Activated CD4-positive, alpha-beta T cell treated with anti-CD3 and anti-CD28 coated beads, Interleukin-2, amount 50 U/mL, for 1 hour (primary cell): ENCODE results near the gene NLRP9.

Experiments used
- DNase-seq: peaks from one replicate; pipeline ENCODE4 v3.0.0-alpha.2; 2020

The NLRP9 gene

DNA sequence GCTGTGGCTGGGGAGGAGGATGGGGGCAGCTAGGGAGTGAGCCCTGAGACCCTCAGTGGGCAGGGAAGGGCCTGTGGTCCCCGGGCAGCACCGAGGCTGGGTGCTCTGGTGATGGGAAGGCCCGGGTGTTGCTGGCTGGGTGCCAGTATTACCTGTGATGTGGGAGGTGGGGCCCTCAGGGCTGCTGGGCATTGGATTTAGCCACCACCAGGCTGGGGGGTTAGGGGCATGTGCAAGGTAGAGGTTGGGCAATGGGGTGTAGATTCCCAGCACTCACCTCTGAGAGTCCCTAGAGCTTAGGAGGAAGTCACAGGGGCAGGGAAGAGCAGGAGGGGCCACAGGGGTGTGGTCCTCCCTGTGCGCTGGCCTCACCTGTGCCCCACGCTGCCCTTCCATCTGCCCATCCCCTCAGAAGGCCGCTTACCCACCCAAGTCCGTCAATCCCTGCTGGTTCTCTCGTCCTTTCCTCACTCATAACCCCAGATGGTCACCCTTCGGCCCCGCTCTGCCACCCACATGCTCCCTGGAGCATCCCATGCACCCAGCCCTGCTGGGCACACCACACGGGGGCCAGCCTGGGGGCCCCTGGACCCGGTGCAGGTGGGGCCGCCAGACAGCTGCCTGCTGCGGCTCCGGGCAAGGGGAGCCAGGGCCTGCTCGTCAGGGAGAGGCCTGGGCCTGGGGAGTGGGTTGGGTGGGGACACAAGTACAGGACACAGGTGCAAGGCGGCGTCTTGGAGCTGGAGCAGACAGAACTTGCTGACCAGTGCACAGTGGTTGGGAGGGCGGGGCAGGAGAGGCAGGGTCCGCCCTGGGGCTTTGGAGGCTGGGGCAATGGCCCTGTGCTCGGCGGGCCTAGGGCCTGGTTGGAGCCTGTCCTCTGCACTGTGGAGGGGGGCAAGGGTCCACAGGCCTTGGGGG is 50.7 kb downstream of the NLRP9 start:
- DNase-seq: no peak

DNA sequence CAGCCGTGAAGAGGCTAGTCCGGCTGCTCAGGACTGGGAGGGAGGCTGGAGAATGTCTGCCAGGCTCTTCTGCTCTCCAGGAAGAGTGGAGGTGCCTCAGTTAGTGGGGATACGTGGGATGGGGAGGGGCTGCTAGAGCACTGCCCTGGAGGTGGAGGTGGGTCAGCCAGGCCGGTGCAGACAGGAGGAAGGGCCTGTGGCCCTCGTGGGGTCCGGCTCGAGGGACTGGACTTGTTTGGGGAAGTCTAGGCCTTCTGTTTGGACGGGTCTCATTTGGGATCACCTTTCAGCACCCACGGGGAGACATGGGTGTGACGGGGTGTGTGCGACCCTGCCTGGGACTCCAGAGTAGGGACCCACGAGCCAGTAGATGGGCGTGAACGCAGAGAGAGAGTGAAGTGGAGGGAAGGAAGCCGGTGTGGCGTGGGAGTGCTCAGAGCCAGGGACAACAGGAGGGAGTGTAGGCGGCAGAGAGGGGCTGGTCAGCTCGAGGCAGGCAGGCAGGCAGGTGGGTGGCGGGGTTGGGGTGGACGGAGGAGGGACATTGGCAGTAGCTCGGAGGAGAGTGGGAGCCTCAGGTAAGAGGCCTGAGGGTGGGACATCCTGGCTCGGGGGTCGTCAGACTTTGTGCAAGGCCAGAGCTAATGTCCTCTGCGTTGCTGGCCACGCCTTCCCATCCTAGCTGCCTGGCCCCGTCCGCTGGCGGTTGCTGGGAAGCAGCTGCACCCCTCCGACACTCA is 51.7 kb downstream of the NLRP9 start:
- DNase-seq: no peak

DNA sequence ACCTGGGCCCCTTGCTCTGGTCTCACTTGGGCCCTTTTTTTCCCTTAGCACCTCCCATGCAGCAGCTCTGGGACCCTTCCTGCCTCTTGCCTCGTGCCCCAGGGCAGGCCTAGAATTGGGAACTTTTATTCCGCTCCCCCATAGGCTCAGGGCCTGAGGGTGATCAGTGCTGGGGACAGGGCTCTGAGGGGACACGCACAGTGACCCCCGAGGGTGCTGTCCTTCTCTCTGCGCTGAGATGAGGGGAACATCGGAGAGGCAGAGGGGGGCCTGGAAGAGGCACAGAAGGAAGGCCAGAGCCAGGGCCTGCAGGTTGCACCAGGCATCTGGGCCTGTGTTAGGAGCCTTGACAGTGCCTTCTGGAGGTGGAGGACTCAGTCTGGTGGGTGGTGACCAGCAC is 52.4 kb downstream of the NLRP9 start:
- no peak for DNase-seq

DNA sequence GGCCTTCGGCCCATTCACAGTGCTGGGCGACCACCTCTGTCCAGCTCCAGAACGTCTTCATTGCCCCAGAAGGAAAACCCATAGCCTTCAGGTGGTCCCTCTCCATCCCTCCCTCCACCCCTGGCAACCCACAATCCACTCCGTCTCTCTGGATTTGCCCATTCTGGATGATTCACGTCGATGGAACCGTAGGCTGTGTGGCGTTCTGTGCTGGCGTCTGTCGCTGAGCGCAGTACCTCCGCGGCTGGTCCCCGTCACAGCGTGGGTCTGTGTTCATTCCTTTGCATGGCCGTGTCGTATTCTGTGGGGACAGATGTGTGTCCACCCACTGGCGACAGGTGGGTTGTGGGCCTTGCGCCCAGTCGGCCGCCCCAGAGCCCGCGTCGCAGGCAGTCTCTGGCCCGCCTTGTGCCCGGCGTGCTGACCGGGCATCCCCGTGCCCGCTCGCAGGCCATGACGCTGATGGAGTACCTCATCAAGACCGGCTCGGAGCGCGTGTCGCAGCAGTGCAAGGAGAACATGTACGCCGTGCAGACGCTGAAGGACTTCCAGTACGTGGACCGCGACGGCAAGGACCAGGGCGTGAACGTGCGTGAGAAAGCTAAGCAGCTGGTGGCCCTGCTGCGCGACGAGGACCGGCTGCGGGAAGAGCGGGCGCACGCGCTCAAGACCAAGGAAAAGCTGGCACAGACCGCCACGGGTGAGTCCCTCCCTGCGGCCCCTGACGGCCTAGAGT is 53.1 kb downstream of the NLRP9 start:
- DNase-seq: no peak

DNA sequence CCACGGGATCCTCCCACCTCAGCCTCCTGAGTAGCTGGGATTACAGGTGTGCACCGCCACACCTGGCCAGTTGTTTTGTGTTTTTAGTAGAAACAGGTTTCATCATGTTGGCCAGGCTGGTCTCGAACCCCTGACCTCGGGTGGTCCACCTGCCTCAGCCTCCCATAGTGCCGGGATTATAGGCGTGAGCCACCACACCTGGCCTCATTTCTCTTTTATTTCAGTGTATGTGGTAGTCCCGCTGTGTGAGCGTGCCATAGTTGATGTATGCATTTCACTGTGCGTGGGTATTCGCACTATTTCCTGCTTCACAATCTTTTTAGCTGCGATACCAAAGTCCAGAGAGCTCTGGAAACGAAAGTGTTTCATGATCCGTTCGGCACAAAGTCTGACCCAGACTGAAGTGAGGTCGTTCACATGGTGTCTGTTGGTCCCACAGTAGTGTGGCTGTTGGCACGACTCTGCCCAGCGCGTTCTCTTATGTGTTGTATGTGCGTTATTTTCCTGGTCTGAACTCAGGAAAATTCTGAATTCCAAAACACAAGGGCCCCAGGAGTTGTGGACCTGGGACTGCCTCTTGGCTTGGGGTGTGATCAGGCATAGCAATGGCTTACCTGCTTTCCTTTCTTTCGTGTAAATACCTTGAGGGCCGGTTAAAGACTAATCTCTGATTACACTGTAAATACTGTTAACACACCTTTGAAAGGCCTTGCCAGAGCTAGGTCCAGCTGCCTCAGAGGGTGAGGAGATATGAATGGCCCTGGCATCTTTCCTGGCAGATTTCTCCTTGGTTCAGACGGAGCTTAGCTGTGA is 54.5 kb downstream of the NLRP9 start:
- no peak for DNase-seq

DNA sequence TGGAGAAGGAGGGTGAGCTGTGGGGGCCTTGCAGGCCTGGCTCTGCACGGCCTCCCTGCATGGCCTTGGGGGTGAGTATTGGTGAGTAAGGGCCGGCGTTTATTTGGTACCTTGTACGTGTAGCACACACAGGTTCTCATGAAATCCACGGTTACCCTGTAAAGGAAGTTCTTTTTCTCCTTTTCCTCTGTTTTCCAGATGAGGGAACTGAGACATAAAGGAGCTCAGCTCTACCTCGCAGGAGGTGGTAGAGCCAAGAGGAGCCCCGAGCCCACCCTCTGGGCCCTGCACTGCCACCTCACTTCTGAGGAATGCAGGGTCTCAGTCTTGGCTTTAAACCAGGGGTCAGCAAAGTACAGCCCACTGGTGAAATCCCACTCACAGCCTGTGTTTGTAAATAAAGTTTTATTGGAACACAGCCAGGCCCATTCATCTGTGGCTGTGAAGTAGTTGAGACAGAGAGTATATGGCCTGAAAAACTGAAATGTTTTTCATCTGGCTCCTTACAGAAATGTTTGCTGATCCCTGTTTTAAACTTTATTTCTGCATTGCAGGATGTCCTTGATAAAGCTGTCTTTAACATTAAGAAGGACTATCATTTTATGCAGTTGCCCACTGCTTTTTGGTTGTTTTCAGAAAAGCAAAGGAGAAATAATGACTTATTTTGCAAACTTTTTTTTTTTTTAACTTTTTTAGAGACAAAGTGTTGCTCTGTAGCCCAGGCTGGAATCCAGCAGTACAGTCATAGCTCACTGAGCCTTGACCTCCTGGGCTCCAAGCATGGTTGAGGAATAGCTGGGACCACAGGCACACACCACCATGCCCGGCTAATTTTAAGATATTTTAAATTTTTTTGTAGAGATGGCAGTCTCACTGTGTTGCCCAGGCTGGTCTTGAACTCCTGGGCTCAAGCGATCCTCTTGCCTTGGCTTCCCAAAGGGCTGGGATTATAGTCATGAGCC is 56.8 kb downstream of the NLRP9 start:
- DNase-seq: no peak

DNA sequence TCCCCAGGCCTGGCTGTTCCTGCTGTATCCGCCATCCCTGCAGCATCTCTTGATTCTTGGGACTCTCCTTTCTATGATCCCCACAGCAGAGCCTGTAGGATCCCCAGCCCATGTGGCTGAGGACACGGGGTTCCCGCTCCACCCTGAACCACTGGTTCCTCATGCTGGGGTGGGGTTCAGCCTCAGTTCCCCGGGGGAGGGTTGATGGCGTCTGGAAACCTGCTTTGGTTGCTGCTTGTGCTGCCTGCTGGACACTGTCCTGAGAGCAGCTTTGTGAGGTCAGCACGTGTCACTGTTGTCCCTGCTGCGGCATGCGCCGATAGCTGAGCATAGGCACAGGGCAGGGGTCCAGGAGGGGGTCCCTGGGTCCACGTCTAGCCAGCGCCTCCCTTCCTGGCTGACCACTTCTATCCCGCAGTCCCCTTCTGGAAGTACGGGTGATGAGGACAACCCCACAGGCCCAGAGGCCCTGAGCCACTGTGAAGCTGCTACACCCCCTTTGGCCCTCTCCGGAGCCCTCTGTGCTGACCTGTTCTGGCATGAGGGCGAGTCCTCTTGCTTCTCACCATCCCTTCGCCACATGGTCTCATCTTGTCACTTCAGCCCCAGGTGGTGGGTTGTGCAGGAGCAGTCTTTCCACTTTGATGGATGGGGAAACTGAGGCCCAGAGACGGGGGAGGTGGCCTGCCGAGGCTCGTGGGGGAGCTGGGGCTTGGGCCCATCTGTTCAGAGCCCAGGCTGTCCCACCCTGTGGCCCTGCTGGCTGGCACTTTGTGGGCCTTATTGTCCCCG is 57.7 kb downstream of the NLRP9 start:
- no peak for DNase-seq

DNA sequence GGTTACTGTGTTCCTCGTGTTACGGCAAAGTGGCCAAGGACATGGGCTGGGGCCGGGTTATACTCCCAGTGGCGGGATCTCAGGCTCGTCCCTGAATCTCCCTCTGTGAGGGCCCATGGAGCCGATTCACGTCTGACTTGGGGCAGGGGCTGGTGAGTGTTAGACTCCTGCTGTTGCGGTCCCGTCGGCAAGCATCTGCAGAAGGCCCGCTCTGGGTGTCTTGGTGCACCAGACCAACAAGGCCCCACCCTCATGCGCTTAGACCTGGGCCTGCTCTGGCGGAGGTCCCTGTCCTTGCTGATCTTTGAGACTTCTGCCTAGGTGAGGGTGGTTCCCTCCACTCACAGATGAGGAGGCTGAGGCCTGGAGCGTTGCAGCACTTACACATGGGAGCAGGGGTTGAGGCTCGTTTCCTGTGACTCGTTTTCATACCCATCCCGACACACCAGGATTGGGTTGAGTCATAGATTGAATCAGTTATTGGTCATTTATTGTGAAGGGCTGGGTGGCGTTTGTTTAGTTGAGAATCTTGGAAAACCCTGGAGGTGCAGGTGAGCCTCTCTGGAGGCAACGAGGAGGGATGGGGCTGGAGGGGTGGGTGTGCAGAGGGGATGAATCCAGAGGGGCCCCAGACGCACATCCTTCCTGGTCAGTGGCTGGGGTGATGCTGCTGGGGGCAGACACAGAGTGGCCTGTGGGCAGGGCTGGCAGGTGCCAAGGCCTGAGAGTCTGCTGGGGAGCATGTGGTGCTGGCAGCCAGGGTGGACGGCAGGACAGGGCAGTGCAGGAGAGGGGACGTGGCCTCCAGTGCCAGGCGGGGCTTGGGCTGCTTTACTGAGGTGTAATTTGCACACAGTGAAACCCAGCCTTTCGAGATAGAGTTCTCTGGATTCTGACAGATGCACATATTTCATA is 58.6 kb downstream of the NLRP9 start:
- no peak for DNase-seq

DNA sequence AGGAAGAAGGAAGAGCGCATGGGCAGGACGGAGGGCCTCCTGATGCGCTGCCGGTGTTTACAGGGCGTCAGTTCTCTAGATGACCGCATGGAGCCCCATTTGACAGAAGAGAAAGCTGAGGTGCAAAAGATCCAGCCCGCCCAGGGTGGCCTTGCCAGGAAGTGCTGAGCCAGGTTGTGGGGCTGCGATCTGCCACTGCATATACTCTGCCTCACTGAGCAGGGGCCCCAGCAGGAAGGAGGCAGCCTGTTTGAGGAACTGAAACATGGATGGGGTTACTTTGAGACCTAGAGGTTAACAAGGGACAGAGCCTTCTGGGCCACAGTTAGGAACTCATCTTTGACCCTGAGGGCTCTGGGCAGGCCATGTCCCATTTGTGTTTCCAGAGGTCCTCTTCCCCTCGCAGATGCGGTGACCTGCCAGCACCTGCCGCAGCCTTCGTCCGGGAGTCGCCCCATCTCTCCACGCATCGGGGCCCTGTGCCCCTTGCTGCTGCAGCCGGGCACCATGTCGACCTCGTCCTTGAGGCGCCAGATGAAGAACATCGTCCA is 60.0 kb downstream of the NLRP9 start:
- DNase-seq: no peak

DNA sequence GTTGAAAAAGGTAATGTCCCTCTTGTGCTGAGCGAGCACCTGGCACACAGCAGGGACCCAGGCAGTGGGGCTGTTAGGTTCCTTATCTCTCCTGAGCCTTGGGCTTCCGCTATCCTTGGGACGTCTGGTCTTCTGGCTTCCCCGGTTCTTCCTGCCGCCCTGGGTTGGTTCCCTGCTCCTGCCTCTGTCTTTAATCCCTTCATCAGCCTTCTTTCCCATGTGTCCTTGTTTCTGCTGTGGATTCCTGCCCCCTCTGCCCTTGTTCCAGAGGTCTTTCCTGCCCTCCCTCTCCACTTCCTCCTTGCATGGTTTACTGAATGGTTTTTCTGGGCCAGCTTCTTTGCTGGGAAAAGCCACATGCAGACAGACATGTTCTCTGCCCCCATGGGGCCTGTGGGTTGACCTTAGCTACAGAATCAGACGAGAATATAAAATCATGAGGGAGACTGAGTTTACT is 60.6 kb downstream of the NLRP9 start:
- DNase-seq: no peak

DNA sequence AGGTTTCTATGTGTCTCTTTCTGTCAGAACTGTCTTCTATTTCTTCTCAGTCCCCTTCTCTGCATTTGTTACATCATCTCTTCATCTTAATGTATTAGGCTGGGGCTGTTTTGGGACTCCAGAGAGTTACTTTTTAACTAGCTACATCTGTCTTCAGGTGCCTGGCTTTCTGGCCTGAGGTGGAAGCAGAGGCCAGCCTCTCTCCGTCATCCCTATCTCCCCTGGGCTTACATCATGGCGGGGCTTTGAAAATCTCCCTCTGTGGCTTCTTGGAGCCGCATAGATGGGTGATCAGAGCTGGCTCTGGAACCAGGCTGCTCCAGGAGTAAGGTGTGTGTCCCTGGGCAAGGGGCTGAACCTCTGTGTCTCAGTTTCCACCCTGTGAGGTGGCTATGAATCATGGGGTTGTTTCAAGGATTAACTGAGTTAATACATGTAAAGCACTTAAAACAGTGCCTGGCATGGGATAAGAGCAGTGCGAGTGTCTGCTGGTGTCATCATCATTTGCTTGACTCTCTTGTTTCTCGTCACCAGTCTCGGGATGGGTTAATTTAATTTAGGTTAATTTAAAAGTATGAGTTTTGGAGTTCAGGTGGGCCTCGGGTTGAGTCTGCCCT is 61.2 kb downstream of the NLRP9 start:
- DNase-seq: no peak

DNA sequence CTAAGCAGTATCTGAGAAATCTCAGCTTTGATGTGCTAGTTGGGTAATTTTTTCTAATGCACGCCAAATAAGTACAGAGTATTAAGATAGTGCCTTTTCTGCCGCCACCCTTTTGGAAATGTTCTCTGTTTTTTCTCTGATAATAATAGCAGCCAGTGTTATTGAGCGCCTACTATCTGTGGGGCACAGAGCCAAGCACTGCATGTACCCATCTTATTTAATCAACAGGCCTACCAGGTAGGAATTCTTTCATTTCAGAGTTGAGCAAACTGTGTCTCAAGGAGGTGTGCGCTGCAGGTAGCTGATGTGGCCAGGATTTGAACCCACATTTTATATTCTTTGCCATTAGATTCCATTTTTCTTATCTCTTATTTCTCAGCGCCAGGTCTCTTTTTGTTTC is 61.8 kb downstream of the NLRP9 start:
- no peak for DNase-seq

DNA sequence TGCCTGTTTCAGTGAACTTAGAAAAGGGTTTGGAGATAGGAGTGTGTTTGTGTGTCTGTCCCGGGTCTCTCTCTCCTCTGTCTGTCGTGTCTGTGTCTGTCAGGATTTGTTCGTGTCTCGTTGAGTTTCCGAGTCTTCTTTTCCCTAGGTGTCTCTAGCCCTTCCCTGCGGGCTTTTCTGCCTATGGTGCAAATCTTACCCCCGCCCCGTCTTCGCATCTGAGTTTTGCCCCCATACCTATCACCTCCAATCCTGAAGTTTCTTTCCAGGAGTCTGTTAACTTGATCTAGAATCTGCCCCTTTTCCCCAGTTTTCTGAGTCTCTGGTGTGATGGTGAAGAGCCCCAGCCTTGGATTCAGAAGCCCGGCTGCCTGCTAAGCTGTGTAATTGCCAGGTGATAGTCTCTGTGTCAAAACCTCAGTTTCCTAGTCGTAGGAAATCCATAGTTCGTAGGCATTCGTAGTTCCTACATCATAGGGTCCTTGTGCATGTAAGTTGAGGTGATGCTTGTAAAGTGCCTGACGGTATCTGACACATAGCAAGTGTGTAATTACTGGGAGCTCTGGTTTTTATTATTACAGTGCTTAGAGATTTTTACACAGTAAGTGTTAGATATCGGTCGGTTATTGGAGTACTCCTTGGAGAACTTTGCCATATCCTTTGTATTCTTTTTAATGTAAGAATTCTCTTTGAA is 62.4 kb downstream of the NLRP9 start:
- DNase-seq: no peak

DNA sequence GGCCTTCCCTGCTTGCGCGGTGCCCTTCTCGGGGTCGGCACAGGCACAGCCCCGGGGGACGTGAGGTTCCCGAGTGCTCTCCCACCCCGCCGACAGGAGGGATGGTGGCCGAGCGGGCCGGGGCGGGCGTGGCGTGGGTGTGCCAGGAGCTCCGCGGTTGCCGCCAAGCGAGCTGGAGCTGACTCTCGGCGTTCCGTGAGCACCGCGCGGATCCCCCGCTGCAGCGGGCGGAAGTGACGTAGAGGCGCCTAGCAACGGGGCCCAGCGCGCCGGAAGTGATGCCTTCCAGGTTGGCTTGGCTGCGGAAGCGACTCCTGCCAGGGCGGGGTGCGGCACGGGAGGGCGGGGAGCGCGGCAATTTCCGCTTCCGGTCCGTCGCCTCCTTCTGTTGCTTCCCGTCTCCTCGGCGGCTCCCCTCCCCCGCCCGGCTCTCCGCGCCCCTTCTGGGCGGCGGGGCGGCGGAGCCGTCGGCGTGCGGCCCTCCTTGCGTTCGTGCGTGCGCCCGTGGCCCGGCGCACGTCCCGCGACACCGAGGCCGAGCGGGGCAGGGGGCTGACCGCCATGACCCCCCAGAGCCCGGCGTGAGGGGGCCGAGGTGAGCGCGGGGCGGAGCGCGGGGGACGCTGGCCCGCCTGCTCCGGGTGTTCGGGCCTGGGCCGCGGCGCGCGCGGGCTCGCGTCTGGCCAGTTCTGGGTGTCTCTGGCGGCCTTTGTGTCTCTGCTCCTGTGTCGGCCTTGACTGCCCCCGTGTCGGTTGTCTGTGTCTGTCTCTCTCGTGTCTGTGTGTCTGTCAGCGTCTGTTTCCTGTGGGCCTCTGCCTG is 63.2 kb downstream of the NLRP9 start, which contains the start of gene EPN1:
TSS of gene EPN1 (plus strand) at position 386 of the 820 bp plus-strand sequence. CDS start 3,402 bp downstream, outside the sequence.
- DNase-seq: peak; percentile 97

DNA sequence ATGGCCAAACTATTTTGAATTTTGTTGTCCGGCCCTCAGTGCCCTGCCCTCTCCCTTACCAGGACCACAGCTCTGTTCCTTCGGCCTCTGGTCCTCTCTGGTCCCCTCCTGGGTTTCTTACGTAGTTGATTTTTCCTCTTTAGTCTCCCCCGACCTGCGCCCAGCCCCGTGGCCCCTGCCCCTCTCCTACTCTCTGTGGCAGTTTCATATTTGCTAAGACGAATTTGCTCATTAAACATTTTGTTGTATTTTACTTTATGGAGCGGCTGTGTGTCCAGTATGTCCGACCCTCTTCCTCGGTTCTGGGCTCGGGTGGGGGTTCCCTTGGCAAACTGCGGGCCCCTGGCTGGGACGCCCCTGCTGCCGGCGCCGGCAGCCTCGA is 63.8 kb downstream of the NLRP9 start:
- no peak for DNase-seq

DNA sequence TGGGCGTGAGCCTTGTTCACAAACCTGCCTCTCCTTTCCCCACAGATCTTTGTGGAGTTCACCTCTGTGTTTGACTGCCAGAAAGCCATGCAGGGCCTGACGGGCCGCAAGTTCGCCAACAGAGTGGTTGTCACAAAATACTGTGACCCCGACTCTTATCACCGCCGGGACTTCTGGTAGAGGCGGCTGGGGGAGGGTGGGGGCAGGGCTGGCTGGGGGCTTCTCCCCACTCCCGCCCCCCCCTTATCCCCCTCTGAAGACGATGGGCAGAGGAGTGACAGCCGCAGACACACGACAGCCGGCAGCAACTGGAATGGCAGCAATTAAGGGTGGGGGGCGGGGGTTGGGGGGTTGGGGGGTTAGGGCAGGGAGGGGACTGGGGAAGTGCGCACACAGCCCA is 64.3 kb downstream of the NLRP9 start:
- DNase-seq: no peak

DNA sequence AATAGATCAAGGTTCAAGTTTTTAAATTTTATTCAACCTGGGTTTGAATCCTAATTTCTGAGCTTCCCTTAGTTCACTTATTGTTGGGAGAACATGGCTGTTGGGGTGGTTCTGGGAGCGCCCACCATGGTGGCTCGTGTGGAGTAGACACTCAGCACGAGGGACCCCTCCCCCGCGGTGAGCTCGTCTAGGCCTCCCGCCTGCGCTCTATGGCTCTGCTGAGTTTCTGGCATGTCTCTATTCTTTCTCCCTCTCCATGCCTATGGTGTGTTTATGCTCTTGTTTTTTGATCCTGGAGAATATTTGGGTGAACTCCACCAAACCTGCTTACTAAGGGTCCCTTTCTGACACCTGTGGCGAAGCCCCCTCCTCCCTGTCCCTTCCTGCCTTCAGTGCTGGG is 64.7 kb downstream of the NLRP9 start:
- no peak for DNase-seq
